HG02798 (cell line): ENCODE measurements around the gene PDLIM4.
A peak's percentile ranks its signal among the peaks of the same experiment; 100 is the strongest.

Experiments
- ATAC-seq: cut with Tn5 transposase; IDR thresholded peaks from one replicate; pipeline ENCODE4 v1.9.1; 2021; ENCODE audit warnings: mild to moderate bottlenecking; ENCODE audit not compliant: unreplicated experiment, poor library complexity

The PDLIM4 gene, protein sequence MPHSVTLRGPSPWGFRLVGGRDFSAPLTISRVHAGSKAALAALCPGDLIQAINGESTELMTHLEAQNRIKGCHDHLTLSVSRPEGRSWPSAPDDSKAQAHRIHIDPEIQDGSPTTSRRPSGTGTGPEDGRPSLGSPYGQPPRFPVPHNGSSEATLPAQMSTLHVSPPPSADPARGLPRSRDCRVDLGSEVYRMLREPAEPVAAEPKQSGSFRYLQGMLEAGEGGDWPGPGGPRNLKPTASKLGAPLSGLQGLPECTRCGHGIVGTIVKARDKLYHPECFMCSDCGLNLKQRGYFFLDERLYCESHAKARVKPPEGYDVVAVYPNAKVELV

DNA sequence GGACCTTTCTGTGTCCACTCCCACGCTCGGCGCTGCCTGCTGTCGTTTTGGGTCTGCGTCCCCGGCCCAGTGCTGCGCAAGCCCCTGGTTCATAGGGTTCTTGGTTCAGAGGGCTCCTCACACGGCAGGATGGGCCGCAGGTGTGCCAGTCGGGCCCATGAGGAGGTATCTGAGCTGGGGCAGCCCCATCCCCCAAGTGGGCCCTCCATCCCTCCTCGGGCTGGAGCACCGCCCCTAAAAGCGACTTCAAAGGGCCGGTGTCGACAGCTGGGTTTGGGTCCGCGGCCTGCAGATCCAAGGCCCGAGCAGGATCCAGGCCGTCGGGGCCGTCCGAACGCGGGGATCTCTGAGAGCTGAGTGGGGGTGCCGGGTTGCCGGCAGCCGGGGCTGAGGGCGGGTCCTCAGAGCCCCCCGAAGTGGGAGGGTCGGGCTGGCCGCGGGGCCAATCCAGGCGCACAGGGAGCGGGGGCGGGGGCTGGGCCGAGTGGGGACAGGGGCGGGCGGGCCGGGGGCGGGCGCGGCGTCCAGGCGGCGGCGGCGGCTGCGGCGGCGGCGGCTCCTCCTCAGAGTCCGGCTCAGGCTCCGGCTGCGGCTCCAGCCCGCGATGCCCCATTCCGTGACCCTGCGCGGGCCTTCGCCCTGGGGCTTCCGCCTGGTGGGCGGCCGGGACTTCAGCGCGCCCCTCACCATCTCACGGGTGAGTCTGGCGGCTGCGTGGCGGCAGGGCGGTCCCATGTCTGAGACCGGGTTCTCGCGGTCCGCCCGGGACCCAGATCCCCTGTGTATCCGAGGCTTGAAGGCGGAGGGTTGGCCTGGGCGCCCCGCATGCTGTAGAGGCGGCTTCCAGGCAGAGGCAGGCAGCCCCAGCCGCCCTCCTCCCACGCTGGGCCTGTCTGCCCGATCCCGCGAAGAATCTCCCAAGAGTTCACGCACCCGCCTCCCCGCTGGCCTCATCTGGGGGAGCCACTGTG, at the start of gene PDLIM4:
Gene PDLIM4 (plus strand): TSS at position 566 of the 971 bp plus-strand sequence. CDS start 39 bp downstream, at position 605.
- ATAC-seq: no peak

- no peak for ATAC-seq
Measured at GRCh38 chr5:132207778-132208177, 49.7 kb upstream of the PDLIM4 start.

DNA sequence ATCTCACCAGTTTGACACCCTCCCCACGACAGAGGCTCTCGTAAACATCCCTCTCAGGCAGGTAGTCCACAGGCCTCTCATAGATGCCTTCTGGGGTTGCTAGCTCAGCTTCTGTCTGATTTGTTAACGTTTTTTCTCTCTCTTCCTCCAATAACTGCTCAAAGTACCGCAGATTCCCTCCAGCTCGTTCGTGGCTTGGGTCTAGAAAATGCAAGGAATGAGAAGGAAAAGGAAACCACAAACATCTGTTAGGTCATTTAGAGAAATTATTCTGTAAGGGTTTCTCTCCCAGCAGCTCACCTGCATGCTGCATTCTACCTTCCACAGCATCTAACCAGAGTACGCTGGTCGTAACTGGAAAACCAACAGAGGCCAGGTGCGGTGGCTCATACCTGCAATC, 48.4 kb upstream of the PDLIM4 start:
- ATAC-seq: no peak

- ATAC-seq: no peak
Measured at GRCh38 chr5:132209901-132210545, 47.5 kb upstream of the PDLIM4 start.

DNA sequence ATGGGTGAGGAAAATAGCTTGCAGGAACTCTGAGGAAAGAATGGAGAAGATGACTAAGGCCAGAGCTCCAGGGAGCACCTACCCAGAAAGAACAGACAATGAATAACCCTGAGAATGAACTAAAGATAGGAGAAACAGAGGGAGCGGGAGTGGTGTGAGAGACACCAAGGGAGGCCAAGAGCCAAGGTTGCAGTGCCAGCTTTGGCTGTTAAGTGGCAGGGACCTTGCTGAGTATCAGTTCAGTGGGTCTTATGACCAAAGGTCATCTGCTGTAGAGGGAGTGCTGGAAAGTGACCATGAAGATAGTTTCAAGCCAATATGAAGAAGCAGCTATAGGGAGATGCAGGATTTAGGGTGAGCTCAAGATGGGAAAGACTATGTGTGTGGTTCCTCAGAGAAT, 46.6 kb upstream of the PDLIM4 start:
- ATAC-seq: no peak

DNA sequence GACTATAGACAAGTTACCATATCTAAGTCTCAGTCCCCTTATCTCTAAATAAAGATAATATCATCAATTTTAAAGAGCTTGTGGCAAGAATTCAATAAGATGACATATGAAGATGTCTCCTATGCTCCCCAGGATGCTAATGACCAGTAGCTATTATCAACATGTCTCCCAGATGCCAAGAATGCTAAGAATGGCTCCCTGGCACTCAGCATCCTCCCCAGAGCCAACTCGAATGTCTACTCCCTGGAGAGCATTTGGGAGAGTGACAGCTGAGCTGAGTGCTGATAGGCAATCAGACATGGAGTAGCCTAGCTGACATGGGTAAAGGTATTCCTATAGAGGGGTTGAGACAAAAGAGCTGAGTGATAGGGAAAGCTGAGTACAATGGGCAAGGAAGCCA, 45.7 kb upstream of the PDLIM4 start:
- ATAC-seq: no peak

DNA sequence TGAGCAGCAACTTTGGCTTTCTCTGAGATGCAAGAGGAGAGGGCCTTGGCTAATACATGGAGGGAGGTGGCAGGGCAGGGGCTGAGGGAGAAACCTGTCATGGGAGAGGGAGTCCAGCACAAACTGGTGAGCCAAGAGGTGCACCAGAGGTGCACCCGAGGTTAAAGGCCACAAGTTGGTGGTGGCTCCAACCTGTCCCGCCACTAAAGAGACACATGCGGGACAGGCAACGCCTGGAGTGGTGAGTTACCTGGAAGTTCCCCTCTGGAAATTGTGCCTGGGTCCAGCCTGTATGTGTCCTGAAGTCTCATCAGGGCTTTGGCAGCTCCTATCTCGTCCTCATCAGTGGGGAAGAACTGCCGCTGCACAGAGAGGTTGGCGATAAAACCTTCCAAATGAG, 43.8 kb upstream of the PDLIM4 start:
- ATAC-seq: no peak

GRCh38 chr5:132214491-132214890, 43.0 kb upstream of the PDLIM4 start:
- ATAC-seq: no peak

- no peak for ATAC-seq
Measured at GRCh38 chr5:132215329-132215728, 42.2 kb upstream of the PDLIM4 start.

- ATAC-seq: no peak
Measured at GRCh38 chr5:132218321-132218720, 39.2 kb upstream of the PDLIM4 start.

GRCh38 chr5:132219289-132219970, 38.1 kb upstream of the PDLIM4 start:
- no peak for ATAC-seq

DNA sequence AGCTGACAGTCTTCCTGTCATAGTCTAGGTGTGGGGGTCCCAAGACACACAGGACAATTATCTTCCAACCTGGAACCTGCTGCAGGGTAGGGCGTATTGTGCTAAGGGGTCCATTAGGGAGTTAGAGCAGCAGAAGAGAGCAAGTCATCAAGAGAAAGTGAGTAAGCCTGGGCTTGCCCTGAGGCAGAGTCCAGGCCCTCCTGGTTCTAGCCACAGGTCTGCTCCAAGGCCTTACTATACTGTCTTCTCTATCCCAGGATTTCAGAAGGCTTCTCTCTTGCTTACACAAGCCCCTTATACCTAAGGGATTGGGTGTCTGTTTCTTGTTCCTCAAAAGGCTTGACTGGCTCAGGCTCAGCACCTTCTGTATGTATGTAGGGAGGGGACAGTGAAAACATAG, 37.5 kb upstream of the PDLIM4 start:
- no peak for ATAC-seq

GRCh38 chr5:132220491-132220890, 37.0 kb upstream of the PDLIM4 start:
- no peak for ATAC-seq

- no peak for ATAC-seq
Measured at GRCh38 chr5:132221781-132222648, 35.5 kb upstream of the PDLIM4 start.

DNA sequence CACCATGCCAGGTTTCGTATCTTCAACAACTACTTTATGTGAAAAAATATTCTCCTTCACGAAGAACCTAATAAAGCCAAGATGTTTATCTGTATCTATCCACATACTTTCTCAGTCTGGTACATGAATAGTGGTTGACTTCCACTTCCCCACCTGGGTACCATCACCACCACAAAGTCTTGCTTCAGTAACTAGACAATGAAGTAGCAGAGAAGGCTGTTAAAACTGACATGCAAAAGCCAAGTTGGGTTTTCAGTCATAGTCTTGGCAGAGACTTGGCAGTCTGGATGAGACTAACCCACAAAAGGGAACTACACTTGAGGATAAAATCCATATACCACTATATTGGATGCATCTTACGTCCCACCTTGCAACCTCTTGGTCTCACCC, 34.9 kb upstream of the PDLIM4 start:
- ATAC-seq: peak; percentile 60

DNA sequence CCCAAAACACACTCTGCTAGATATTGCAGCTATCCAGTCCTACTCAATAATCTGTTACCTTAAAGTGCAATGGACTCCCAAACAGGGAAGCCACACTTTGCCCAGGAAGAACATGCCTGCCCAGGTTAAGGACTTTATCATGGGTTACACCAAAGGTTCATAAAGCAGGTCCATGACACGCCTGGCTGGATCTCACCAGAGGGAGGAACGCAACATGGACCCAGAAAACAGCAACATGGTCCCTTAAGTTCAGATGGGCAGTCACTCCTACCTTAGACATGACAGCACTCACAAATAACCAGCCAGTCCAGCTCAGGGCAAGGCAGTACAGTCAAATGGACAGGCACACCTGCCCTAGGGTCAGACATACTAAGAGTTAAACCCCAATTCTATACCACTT, 33.6 kb upstream of the PDLIM4 start:
- ATAC-seq: no peak

DNA sequence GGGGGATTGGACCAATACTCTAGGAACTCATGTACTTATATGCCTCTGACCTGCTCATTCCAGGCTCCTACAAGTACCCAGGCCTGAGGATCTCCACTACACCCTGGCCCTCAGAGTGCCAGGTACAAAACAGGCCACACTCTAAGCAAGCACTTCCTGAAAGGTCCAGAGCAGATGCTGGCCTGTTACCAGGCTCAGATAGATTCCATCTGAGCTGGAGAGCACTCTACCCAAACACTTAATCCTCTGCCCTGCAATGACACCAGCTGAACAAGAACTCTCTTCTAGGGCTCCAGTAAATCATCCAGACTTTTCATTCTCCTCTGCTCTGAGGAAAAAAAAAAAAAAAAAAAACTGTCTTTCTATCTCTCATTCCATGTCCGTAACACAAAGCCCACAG, 32.8 kb upstream of the PDLIM4 start:
- ATAC-seq: no peak

- ATAC-seq: no peak
Measured at GRCh38 chr5:132225165-132226032, 32.1 kb upstream of the PDLIM4 start.
